Activated naive CD4-positive, alpha-beta T cell treated with anti-CD3 and anti-CD28 coated beads, Interleukin-2, amount 50 U/mL, for 24 hours (primary cell): ENCODE measurements around the gene SPRED2.

Experiments
- H3K27ac Mint-ChIP-seq: one replicate; pipeline ENCODE4 v1.8.0; 2021; ENCODE audit warnings: mild to moderate bottlenecking, mixed read lengths
- H3K27me3 Mint-ChIP-seq: one replicate; pipeline ENCODE4 v1.8.0; 2021; ENCODE audit warnings: mixed read lengths
- H3K36me3 Mint-ChIP-seq: one replicate; pipeline ENCODE4 v1.8.0; 2021; ENCODE audit warnings: mixed read lengths
- H3K4me1 Mint-ChIP-seq: one replicate; pipeline ENCODE4 v1.8.0; 2021; ENCODE audit warnings: mixed read lengths
- H3K4me3 Mint-ChIP-seq: one replicate; pipeline ENCODE4 v1.8.0; 2021; ENCODE audit warnings: mild to moderate bottlenecking, mixed read lengths
- H3K9me3 Mint-ChIP-seq: one replicate; pipeline ENCODE4 v1.8.0; 2021; ENCODE audit warnings: mixed read lengths

SPRED2 gene

DNA sequence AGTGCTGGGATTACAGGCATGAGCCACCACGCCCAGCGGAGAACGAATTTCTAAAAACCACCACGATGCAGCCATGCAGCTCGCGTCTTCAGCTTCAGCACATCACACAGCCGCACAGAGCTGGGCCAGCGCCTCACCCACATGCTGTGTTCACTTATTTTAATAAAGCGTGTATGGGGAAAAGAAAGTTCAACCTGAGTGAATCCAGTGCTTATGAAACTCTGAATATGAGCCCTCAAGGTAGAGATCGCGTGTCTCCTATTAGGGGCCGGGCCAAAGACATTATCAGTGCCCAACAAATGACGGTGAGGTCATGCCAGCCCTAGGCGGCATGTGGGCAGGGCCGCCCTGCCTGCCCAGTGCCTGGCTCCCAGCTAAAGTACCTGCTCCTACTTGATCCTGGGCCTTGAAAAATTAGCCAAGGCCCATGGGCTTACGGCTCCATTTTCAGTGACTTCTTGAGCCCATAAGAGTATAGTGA is 44.3 kb downstream of the SPRED2 start:
- Mint-ChIP-seq H3K27me3 (no peaks in the 10 kb centered on the region), H3K9me3 (no peaks in the 10 kb centered on the region), H3K4me1 (peaks cover 7% of the 10 kb centered on the region), H3K27ac (no peak overlapping the region), H3K36me3 (no peaks in the 10 kb centered on the region), H3K4me3 (no peak overlapping the region)

DNA sequence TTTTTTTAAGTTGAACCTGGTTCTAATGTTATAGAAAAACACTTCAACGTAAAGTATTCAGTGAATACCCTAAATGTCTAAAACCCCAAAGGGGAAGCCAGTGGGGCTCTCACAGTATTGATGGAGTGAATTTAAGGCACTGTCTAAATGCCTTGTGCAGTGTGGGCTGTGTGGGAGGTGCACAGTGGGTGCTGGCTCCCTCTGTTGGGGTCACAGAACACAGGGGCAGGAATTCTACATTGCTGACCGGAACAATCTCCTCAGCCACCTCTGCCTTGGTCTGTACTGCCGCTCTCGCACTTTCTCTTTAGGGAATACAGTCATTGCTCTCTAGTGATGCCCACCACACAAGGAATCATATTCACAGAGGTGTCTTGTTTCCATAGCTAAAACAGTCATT is 45.4 kb downstream of the SPRED2 start:
- Mint-ChIP-seq H3K27ac (no peak overlapping the region), H3K4me1 (peaks cover 18% of the 10 kb centered on the region), H3K4me3 (no peak overlapping the region), H3K36me3 (no peaks in the 10 kb centered on the region), H3K9me3 (no peaks in the 10 kb centered on the region), H3K27me3 (no peaks in the 10 kb centered on the region)

DNA sequence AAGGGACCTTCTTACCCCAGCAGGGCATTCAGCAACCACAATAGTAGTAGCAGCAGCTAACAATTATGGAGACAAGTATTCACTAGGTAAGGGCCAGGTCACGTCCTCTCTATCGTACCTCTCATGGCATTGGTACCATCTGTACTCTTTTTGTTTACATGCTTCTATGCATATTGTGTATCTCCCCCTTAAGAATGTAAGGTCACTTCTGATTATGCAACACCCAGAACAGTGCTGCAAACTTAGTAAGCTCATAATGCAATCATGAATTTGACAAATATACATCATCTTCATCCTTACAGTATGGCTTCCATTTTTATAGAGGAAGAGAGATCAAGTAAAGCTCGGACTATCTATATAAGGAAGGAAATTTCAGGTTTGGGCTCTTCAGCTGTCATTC is 46.1 kb downstream of the SPRED2 start:
- Mint-ChIP-seq H3K4me1 (peaks cover 24% of the 10 kb centered on the region), H3K27ac (no peak overlapping the region), H3K9me3 (no peaks in the 10 kb centered on the region), H3K27me3 (no peaks in the 10 kb centered on the region), H3K36me3 (no peaks in the 10 kb centered on the region), H3K4me3 (no peak overlapping the region)

DNA sequence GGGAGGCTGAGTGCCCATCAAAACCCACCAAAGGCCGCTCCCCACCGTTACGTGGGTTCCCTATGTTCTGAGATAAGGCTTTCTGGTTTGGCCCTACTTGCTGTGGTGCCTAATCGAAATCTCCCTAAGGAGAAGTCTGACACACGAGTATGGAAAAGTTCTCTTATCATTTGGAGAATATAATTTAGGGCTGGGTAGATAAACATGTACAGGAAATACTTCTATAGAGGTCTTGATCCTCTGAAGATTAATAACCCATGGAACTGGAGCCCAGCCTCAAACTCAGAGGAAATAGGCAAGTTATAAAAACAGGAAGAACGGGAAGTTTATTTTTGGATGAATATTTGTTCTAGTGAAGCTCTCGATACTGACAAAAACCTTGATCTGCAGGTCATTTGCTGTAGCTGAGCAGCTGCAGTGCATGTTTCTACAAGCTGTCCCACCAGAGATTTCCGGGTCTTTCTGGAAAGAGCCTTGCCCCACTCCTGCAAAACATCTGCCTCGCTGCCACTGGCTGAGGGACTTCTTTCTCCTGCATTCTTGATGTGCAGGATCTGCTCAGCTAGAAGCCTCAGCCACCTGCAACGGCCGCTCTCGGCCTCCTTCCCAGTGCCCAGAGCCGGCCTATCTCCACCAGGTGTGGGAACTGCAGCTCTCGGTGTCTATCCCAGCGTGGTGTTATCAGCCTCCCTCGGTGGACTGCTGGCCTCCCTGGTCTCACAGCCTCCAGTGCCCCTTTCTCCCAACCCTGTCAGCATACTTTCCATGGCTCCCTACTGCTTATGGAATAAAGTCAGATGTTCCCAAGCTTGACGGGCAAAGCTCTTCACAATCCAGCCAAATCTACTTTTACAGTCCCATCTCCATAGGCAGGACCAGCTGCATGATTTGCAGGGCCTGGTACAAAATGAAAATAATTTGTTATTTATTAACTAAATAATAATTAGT is 48.6 kb downstream of the SPRED2 start:
- no peak overlapping the region for H3K4me3 Mint-ChIP-seq
- H3K4me1 Mint-ChIP-seq, result peaks cover 24% of the 10 kb centered on the region
- no peaks in the 10 kb centered on the region for H3K36me3 Mint-ChIP-seq
- H3K27me3 Mint-ChIP-seq, result no peaks in the 10 kb centered on the region
- no peak overlapping the region for H3K27ac Mint-ChIP-seq
- H3K9me3 Mint-ChIP-seq, result no peaks in the 10 kb centered on the region

DNA sequence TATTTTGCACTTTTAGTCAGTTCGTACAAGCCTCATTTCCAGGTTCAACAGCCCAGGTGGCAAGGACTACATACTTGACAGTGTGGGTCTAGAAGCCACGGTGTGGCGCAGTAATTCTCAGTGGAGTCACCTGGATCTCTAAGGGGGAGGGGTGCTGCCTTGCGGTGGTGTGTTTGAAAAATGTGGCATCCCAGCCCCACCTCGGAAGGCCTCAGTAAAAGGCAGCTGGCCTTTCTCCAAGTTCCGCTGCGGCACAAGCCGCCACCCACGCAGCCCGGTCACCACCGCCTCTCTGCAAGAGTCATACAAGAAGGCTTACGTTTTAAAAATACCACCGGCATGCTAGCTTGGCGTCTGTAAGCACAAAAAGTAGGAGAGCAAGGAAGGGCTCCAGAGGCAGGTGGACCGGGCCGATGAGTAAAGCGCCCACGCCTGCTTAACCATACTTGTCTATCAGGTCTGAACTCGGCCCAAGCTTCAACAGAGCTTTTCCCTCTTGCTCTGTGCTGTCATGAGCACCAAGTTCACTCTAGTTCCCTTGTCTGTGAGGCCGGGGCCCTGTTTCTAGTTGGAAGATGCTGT is 49.5 kb downstream of the SPRED2 start:
- no peaks in the 10 kb centered on the region for H3K9me3 Mint-ChIP-seq
- H3K4me1 Mint-ChIP-seq, result peaks cover 24% of the 10 kb centered on the region
- H3K4me3 Mint-ChIP-seq, result peak overlapping the region; percentile 73
- peak overlapping the region; percentile 55 for H3K27ac Mint-ChIP-seq
- H3K27me3 Mint-ChIP-seq, result no peaks in the 10 kb centered on the region
- H3K36me3 Mint-ChIP-seq, result no peaks in the 10 kb centered on the region

DNA sequence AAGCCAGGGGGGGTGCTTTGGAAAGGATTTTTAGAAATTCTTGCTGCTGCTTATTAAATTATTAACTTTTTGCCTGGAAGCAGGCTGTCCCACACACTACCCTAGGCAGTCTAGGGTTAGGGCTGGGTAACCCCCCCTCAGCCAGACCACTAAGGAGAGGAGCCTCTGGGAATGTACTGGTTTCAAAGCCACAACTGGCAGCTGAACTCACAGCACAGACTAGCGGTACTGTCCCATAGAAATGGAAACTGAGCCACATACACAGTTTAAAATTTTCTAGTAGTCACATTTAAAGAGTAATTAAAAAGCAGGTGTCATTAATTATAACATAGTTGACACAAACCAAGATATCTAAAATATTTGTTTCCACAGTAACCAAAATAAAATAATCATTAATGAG is 50.1 kb downstream of the SPRED2 start:
- H3K4me1 Mint-ChIP-seq, result peaks cover 24% of the 10 kb centered on the region
- no peak overlapping the region for H3K27ac Mint-ChIP-seq
- no peaks in the 10 kb centered on the region for H3K36me3 Mint-ChIP-seq
- H3K4me3 Mint-ChIP-seq, result no peak overlapping the region
- H3K9me3 Mint-ChIP-seq, result no peaks in the 10 kb centered on the region
- no peaks in the 10 kb centered on the region for H3K27me3 Mint-ChIP-seq

DNA sequence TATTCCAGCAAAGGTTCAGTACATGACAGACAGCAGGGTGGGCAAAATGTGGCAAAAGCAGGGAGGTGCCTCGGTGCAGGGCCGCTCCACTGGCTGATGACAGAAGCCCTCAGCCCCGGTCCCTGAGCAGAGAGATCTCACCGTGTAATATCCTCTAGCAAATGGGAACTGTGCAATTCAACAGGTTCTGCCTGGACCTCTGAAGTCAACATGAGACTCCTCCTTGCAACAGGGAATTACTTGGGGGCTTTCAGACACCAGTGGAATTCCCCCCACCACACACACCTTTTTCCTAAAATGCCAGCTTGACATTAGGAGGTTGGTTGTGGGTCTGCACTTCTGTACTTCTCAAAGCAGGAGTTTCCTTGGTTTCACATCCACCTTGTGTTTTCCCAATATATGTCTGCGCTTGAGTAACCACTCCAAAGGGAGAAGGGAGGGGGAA is 50.8 kb downstream of the SPRED2 start:
- peaks cover 24% of the 10 kb centered on the region for H3K4me1 Mint-ChIP-seq
- no peaks in the 10 kb centered on the region for H3K27me3 Mint-ChIP-seq
- H3K27ac Mint-ChIP-seq, result no peak overlapping the region
- no peaks in the 10 kb centered on the region for H3K36me3 Mint-ChIP-seq
- no peak overlapping the region for H3K4me3 Mint-ChIP-seq
- no peaks in the 10 kb centered on the region for H3K9me3 Mint-ChIP-seq

DNA sequence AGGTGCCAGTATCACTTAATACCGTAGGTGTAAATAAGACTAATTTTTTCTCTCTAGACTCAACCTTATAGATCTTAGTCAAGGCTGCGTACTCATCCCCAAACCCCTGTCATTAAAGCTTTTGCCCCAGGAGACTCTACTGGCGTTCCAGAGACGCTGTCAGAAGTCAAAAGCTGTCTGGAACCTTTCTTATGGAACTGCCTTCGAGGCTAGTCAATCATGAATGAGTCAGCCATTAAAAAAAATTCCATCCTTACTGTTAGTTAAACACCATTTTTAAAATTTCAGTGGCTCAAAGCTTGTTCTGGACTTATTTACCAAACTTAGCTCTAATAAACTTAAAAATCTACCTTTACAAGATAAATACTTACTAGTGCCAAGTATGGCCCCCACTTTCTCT is 52.1 kb downstream of the SPRED2 start:
- no peaks in the 10 kb centered on the region for H3K36me3 Mint-ChIP-seq
- no peaks in the 10 kb centered on the region for H3K9me3 Mint-ChIP-seq

DNA sequence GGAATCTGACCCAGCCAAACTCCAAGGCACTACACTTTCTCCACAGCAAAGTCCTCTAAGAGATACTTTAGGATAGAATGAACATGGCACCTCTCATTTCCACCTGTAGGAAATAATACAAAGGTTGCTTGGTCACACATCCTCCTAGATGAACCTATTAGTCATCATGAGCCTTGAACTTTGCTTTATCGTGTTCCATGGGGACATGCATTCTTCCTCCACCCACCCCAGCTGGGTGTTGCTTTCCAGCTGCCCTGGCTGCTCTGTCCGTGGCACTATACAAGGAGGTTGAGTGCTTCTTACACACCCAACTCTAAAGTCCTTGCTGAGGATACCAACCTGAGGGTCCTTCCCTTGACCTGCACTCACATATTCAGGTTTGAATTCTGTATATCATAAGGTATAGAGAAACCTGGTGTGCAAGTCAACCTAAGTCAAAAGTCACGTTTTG is 52.7 kb downstream of the SPRED2 start:
- Mint-ChIP-seq H3K27ac (no peak overlapping the region), H3K27me3 (peaks cover 2% of the 10 kb centered on the region), H3K4me3 (no peak overlapping the region), H3K36me3 (no peaks in the 10 kb centered on the region), H3K4me1 (peaks cover 24% of the 10 kb centered on the region), H3K9me3 (no peaks in the 10 kb centered on the region)

More for the DNA sequence above, 52.1 kb downstream of the SPRED2 start:
- H3K27me3 Mint-ChIP-seq, result peaks cover 2% of the 10 kb centered on the region
- no peak overlapping the region for H3K27ac Mint-ChIP-seq
- H3K4me1 Mint-ChIP-seq, result peaks cover 24% of the 10 kb centered on the region
- no peak overlapping the region for H3K4me3 Mint-ChIP-seq

DNA sequence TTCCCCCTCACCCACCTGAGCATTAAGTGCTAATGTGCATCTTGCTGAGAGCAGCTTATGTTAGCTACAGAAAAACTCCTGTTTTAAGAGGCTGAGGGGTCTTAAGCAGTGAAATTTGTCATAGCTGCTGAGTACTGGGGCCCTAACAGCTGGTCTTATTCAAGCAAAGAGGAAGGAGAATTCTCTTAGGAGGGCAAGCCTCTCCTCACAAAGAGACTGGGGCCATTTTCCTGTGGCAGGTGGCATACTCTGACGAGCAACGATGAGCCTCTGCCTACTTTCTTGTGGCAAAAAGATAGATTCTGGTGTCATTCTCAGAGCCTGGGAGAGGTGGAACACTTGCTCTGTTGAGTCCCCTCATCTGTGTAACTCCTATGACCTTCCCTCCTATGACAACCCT is 53.2 kb downstream of the SPRED2 start:
- peaks cover 2% of the 10 kb centered on the region for H3K27me3 Mint-ChIP-seq
- no peaks in the 10 kb centered on the region for H3K36me3 Mint-ChIP-seq
- peaks cover 24% of the 10 kb centered on the region for H3K4me1 Mint-ChIP-seq
- no peak overlapping the region for H3K27ac Mint-ChIP-seq
- H3K4me3 Mint-ChIP-seq, result no peak overlapping the region
- H3K9me3 Mint-ChIP-seq, result no peaks in the 10 kb centered on the region

DNA sequence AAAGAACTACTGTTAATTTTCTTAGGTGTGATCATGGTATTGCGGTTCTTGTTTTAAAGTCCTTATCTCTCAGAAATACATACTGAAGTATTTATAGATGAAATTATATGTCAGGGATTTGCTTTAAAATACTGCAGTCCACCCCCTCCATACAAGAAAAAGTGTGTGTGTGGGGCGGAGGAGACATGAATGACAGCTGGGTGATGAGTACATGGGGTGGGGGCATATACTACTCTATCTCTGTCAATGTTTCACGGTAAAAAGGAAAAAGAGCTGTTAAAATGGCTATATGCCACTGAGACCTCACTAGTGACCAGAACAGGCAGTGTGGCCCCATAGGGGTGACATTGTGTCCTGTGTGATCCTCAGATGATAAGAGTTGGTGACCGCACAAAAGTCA is 54.1 kb downstream of the SPRED2 start:
- Mint-ChIP-seq H3K27me3 (peaks cover 2% of the 10 kb centered on the region), H3K36me3 (no peaks in the 10 kb centered on the region), H3K4me1 (peaks cover 20% of the 10 kb centered on the region), H3K9me3 (no peaks in the 10 kb centered on the region), H3K4me3 (no peak overlapping the region), H3K27ac (no peak overlapping the region)

DNA sequence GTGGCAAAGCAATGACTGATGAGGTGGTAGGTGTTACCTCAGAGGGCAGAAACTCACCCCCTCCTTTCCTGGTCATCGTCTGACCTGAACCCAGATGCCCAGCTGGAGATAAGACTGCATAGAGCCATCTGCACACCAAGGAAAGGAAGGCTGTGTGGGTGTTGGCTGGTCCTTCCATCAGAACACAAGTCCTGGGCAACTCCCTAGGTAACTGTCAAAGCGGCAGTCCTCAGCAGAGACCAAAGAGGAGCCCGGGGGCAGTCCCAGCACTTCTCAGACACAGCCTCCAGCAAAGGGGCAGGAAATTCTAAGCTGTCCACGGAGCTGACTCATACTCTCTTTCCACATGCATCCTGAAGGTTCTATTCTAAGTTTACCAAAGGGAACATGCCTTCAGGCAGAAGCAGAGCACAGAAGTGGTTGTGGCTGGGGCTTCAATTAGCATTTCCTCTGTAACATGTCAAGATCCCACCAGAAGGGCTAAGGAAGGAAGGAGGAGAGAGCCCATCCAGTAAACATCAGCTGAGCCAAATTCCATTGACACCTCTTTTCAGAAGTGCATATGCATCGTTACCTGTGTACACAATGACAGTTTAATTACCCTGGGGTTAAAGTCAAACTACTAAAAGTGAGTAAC is 54.7 kb downstream of the SPRED2 start:
- H3K27ac Mint-ChIP-seq, result no peak overlapping the region
- H3K27me3 Mint-ChIP-seq, result peaks cover 2% of the 10 kb centered on the region
- H3K36me3 Mint-ChIP-seq, result no peaks in the 10 kb centered on the region
- H3K9me3 Mint-ChIP-seq, result no peaks in the 10 kb centered on the region
- H3K4me1 Mint-ChIP-seq, result peaks cover 14% of the 10 kb centered on the region
- H3K4me3 Mint-ChIP-seq, result no peak overlapping the region

DNA sequence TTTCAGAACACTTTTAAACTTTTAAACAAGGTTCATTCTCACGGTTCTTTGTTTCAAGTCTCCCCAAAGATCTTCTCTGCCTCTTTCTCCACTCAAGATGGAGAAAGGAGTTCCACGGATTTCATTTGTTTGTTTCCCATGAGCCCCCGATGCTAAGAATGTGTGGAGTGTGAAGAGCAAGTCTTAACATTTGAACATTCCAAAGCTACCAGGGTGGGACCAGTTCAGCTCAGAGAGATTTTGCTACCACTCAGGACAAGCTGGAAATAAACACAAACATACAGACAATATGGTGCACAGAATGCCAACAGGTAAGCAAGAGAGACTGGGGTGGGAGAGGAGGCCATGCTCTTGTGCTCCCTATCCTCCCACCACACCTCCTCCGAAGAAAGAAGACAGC is 56.7 kb downstream of the SPRED2 start:
- peaks cover 2% of the 10 kb centered on the region for H3K27me3 Mint-ChIP-seq
- H3K4me1 Mint-ChIP-seq, result no peaks in the 10 kb centered on the region
- no peak overlapping the region for H3K4me3 Mint-ChIP-seq

DNA sequence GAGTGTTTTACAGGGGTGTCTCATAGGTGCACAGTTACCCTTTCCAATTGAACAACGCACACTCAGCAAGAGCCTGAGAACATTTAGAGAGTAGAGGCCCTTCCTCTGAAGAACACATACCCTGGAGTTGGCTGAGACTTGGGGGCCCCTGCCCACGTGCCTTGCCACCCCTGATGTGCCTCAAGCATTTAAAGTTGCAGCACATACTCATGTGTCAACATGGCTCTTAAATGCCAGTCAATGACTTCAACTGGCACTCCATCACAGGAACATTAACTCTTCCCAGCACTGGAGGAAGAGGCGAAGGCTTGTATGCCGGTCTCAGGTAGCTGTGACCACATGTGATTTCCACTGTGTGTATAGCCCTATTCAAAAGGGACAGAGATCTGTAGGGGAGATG is 57.4 kb downstream of the SPRED2 start:
- Mint-ChIP-seq H3K36me3 (no peaks in the 10 kb centered on the region), H3K4me3 (no peak overlapping the region), H3K9me3 (no peaks in the 10 kb centered on the region), H3K4me1 (no peaks in the 10 kb centered on the region), H3K27ac (no peak overlapping the region), H3K27me3 (peaks cover 2% of the 10 kb centered on the region)

More for the DNA sequence above, 56.7 kb downstream of the SPRED2 start:
- Mint-ChIP-seq H3K9me3 (no peaks in the 10 kb centered on the region), H3K36me3 (no peaks in the 10 kb centered on the region), H3K27ac (no peak overlapping the region)

DNA sequence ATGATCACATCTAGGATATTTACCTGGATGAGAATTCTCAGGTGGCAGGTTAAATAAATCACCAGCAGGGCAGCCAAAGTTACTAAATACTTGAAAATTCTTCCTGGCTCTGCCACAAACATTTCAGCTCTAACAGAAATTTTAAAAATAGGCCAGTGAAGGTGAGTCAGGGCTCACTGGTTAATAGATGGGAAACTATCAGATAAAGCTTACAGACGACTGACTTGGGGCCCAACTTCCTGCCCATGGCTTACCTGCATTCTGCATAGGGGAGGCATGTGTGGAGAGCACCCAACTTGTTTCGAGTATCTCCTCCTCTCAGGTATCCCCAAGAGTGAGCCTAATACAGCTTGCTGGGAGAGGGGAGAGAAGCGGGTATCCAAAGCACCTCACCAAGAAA is 57.8 kb downstream of the SPRED2 start:
- Mint-ChIP-seq H3K9me3 (no peaks in the 10 kb centered on the region), H3K36me3 (no peaks in the 10 kb centered on the region), H3K4me1 (no peaks in the 10 kb centered on the region), H3K27me3 (peaks cover 2% of the 10 kb centered on the region), H3K27ac (no peak overlapping the region), H3K4me3 (no peak overlapping the region)
